ENCODE measurements around the gene DUSP22.

DUSP22 gene

DNA sequence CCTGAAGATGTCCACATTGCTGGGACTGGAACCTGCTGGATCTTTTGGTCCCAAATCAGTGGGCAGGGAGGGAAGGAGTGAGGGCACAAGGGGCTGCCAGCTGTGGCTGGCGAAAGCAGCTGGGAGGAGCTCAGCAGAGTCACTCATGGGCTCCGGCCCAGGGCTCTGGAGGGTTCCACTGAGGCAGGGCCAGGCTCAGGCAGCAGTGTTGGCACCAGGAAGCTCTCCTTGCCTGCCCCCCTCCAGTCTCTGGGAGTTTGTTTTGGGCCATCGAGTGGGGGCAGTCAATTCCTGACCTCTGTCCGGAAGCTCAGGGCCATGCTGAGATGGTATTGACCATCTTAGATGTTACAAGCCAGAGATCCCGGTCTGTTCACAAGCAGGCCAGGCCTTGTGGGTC lies 60.2 kb downstream of the DUSP22 start:
- ATAC-seq (no peak), DNase-seq (no peak)

DNA sequence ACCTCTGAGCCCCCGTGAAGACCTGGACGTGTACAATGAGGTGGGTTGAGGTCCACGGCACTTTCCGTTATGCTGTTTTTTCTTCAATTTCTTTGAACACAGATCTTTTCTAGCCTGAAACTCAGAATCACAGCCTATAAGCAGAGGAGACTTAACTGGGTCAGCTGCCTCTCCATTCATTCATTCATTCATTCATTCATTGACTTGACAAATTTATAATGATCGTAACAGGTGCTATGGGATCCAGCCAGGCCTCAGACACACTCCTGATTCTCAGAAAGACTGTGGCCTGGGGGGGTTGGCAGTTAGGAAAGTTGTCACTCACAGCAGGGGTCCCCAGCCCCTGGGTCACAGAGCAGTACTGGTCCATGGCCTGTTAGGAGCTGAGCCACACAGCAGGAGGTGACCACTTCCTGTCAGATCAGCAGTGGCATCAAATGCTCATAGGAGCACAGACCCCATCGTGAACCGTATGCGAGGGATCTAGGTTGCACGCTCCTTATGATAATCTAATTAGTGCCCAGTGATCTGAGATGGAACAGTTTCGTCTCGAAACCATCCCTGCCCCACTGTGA lies 60.7 kb downstream of the DUSP22 start:
- ATAC-seq = no peak
- DNase-seq = no peak

DNA sequence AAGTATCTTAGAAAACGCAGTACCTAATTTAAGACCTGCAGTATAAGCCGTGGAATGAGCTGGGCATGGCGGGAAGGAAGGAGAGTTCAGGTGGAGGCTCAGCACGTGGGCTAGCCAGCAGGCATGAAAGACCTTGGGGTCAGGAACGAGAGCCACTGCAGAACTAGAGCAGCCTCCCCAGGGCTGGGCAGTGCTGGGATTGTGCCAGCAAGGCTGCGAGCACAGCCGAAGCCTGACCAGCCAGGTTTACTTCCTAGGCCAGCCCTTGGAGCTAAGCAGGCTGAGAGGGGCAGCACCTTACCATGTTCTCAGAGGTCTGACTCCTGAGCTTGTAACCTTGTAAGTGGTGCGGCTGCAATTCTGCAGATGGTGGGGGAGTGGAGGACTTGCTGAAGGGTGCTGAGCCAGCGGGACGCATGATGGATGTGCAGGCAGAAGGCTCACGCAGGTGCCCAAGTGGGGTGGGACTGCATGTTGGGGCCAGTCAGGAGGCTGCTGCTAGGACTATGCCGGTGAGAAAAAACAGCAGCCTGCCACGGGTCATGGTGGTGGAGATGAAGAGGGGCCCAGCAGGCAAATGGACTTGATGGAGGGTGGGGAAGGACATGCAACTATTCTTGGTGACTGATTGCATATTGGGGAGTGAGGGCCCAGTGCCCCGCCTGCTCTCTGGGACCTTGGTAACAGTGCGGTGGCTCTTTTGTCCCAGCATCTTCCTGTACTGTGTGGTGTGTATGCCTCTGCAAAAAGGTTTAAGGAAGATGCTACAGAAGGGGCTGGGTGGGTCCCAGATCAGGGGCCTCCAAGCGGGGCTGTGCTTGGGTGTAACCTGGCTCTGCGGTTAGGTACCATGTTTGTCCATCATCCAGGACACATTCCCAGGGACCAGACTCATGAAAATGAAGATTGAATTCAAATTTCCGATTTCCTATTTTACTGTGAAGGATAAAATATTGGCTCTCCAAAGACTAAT lies 61.6 kb downstream of the DUSP22 start:
- no peak for ATAC-seq
- no peak for DNase-seq

DNA sequence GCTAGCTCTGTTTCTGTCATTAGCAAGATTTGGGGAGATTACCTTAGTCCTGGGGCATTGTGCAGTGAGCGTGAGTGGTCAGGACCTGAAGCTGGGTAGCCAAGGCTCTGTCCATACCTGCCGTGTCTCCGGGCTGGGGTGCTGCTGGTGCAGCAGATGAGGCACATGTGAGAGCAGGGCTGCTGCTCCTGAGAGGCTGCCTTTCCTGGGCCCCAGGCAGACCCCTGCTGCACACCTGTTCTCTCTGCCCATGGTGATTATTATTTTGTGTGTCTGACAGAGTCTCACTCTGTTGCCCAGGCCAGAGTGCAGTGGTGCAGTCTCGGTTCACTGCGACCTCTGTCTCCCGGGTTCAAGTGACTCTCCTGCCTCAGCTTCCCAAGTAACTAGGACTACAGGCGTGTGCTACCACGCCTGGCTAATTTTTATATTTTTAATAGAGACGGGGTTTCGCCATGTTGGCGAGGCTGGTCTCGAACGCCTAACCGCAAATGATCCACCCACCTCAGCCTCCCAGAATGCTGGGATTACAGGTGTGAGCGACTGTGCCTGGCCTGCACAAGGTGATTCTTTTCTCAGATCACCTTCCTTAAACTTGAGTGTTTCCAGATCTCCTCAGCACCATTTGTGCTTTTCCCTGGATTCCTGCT lies 62.5 kb downstream of the DUSP22 start:
- ATAC-seq = no peak
- DNase-seq = no peak

DNA sequence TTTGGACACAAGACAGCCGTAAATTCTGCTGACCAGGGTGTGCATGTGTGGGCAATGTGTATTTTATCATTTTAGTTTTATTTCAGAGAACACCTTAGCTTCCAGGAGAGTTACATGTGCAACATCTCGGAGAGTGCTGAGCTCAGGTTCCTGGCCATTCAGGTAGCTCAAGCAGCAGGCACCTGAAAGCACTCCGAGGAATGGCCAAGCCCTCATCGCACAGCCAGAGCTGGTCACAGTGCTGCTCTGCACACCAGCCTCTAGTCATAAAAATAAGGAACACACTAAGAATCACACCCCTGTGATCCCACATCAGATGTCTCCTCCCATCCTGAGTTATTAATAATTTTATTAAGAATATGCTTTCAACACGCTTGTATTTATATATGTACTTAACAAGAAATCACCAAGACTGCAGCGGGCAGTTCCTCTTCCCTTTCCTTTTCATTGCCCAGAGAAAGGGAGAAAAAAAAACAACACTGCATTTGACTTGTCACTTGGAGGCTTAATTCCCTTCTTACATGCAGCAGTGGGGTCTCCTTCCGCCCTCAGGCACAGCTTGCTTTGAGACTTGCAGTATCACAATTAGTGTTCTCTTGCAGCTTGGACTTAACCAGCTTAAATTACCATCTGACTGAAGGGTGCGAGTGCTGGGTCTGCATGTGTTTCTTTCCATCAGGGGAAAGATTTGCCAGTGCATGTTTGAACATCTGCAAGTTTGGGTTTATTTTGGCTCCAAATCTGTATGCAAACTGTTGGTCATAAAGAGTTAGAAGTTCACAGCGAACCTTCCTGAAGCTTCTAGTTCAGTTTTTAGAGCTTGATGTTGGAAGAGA lies 63.3 kb downstream of the DUSP22 start:
- ATAC-seq = no peak
- DNase-seq = no peak

DNA sequence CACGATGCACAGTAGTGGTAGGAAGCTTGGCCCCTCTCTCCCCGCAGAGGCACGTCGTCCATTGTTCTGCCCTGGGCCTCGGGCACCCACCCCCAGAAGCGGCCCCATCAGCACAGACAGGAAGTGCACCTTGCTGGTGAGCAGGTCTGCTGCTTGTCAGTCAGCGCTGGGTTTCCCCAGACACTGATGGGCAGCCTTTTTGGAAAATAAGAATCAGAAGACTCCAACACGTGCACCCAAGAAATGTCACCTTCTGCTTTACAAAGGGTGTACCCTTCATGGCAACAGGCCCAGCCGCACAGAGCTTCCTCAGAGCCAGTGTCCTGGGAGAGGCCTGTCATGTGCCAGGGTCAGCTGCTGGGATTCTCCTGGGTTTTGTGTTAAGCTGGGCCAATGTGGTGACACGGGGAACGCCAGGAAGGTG lies 64.6 kb downstream of the DUSP22 start:
- ATAC-seq (peak; percentile 72), DNase-seq (peak; percentile 57)

DNA sequence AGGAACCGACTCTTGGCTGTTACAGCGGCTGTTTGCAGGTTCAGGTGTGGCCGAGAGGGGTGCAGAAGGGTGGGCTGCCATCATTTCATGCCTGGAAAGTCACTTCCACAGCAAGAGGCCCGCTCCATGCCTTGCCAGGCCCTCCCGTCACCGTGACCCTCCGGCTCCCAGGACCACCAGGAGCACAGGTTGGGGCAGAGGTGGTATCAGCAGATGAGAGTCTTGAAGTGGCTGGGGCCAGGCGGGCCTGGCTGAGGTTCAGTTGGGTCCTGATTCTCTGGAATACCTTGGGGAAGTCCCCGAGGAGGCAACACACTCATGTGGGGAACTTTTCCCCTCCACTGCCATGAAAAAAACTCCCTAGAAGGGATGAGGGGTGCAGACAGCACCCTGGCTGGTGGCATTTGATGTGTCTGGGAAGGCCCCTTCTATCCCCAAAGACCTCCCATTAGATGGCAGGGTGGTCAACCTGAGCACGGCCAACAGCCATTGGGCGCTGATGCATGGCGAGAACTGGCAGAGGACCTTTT lies 65.0 kb downstream of the DUSP22 start:
- DNase-seq = no peak
- ATAC-seq = peak; percentile 3

DNA sequence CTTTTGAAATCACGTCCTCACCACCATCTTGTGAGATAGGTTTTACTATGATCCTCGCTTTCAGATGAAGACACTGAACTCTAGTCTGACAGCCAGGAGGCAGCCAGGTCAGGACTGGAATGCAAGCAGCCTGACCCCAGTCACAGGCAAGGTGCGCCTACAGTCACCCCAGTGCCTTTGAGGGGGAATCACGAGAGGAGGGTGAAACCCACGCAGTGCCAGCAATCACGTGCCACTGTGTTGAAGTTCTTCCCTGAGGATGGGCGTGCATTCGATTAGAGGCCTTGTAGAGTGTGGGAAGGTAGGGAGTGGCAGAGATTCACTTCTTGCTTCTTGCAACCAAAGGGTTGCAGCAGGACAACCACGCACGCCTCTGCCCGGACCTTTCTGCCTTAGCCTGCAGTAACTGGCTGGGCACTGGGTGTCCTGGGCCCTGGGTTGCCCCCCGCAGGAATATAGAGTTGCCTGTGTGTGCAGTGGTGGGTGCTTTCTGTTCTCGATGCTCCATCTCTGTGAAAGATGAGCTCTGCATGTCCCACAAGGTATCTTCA lies 65.6 kb downstream of the DUSP22 start:
- ATAC-seq (no peak), DNase-seq (no peak)

DNA sequence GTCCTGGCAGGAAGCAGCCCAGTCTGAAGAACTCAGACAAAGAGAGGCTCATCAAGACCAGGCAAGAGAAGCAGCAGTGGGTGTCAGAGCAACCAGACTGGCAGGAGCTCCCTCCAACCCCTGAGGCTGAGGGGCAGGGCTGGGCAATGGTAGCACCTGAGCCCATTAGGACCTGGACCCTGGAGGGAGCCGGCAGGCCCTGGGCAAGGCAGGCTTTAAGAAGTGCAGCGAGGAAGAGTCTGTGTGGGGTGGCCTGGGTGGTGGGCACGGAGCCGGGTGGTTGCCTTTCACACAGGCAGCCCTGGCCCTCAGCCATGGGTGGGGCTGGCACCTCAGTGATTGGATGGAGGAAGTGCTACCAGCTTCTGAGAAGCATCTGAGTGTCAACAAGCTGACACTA lies 66.1 kb downstream of the DUSP22 start:
- no peak for ATAC-seq
- no peak for DNase-seq

DNA sequence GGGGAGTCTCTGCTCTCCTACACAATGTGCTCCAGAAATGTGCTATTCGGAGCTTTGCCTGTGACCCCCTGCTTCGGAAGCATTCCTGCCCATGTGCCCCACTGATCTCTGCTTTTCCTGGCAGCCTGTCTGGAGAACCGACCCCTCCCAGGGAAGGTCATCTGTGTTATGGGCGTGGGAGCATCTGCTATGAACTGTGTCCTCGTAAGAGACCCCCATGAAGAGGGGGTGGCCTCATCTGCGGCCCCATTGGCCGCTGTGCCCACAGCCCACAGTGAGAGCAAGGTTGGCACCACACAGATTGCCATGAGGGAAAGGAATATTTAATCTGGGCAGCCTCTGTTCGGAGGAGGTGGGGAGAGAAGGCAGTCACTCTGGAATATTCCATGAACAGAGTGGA lies 66.6 kb downstream of the DUSP22 start:
- ATAC-seq = no peak
- no peak for DNase-seq

DNA sequence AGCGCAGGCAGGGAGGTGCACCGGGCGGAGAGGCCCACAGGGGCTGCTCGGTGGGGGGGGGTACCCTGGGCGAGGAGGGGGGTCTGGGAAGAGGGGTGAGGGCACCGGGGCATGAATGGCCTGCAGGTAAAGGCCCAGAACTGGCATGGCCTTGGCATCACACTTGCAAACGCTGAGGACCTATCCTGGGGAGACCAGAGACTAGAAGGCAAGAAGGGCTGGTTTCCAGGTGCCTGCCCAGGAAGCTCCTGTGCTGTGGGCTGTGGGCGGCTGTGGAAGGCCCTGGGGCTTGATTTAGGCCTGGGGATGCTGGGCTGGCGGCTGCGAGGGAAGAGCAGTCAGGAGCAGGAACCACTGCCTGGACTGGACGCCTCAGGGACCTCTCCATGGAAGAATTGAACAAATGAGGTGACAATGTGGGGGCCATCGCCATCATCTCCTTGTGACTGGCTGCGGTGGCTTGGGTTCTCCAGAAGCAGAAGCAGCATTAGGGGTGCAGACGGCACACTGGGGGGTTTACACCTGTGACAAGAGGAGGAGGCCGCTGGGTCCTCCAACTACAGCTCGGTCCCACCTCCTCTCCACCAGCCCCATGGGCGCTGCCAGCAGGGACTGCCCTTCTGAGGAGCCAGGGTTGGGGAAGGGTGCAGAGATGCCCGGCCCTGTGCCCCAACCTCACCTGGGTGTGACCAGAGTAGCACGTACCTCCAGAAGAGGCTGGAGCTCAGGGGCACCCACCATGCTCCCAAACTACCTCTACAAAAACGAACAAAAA lies 67.2 kb downstream of the DUSP22 start:
- DNase-seq (no peak), ATAC-seq (no peak)

DNA sequence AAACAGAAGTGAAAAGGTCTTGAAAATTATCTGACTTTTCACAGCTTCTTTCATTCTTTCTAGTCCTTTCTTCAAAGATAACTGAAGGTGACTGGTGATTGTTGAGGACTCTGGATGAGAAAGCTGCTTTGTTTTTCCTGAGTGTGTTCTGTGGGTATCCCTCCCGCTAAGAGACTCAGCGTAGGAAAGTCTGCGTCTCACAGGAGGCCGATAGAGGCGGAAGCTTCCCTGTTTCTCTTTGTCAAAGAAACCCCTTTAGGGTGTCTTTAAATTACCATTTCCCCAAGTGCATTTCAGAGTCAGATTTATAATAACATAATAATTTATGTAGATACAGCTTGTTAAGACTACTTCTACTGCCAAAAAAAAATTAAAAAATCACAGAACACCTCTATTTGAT lies 68.1 kb downstream of the DUSP22 start:
- no peak for DNase-seq
- ATAC-seq = no peak

DNA sequence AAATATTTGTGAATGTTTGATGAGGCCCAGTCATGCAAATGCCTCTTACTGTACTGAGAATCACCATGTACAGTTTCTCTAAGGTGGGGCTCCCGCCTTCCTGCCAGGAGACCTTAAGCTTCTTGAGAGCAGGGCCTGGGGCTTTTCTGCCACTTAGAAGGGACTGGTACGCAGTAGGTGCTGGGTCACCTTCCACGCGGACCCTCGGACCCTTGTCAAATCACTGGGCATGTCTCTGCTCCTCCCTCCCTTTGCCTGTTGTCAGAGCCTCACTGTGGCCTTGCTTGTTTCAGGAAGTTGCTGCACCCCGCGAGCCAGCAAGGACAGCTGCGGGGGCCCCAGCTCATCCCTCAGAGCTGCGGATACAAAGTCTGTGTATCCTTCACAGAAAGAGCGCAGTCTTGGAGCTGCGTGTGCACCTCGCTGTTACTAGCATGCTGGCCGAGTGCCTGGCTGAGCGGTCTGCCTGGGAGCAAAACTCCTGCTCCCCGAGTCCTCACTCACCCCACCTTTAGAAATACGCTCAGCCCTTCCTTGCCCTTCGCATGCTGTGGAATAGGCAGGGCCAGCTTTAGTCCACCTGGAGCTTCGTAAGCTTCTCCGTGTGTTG lies 68.6 kb downstream of the DUSP22 start:
- DNase-seq = no peak
- ATAC-seq = no peak

DNA sequence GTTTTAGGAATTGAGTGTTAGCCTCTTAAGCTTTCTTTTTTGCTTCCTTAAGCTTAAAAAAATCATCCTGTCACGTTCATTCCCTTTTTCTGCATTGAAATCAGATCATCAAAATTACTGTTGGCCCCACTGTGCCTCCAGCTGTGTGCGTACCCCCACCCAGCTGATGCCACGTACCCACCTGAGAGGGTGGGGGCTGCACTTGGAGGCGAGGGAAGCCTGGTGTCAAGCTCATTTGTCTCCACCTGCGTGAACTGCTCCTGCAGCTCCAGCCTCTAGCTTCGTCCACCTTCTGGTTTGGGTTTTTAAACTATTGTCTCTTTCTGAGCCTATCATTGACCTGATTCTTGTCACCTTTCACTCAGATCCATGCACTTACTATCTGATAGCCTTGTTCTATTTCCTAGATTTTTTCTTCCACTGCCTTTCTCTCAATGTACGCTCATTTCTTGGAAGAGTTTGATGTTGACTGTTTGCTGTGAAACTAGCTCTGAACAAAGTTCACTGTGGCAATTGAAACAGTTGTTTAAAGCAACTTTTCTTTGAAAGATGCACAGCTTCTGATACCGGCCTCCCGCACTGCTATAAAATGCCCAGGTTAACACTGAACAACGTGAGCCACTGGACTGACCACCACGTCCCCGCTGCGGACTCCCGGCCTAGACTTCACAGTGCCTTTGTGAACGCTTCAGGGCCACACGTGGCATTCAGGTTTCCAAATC lies 69.3 kb downstream of the DUSP22 start:
- ATAC-seq = no peak
- no peak for DNase-seq

DNA sequence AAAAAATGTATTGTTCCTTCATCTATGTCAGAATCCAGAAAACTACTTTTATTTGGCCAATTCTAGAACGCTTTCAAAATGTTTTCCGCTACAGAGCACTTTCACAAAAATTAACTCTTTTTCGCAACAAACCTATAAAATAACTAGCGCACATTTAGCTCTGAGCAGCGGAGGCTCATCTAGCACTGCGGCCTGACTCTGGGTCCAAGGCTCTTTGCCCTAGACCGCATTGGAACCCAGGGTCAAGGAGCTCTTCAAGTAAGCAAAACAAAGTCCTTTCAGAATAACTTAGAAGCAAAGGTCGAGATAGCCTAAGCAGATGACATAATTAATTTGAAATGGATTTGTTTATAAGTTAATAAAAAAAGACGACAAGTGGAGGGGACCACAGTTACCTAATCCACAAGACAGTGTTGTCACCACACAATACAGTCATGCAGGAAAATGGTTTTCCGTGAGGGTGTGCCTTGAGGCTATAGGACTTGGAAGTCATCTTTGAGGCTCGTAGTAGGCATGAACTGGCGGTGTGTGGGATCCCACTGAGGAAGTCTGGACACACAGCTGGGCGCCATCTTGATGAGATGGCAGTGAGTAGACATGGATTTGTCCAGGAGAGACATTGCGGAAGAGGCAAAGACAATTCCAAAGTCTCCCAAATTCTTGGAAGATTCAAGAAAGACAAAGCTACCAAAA lies 70.1 kb downstream of the DUSP22 start:
- ATAC-seq (no peak), DNase-seq (no peak)

DNA sequence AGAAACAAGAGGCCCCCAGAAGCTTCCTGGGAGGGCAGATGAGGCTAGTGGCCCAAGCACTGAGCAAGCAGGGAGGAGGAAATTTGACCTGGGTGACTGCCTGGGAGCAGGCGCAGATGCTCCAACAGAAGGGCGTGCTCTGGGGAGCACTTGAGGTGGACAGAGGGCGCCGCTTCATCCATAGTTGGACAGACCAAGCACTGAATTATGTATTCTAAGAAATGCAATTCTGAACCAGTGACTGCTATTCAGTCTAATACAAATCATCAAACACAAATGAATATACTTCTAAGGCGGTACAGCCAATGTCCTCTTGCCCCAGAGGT lies 70.6 kb downstream of the DUSP22 start:
- no peak for DNase-seq
- ATAC-seq = no peak

DNA sequence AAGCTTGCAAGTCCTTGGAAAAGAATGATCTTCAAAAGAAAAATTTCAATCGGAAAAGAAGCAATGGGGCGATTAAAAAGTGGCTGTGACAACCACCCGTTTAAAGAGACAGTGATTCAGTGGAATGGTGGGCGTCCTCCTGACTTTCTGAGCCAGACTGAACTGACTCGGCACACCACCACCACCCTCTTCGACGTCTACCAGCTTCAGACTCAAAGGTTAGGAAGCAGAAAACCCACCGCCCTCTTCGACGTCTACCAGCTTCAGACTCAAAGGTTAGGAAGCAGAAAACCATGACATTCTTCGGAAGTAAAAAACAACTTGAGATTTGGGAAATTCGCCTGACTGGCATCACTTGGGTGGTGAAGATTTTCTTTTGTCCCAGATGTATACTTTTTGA lies 71.0 kb downstream of the DUSP22 start:
- DNase-seq (no peak), ATAC-seq (no peak)

DNA sequence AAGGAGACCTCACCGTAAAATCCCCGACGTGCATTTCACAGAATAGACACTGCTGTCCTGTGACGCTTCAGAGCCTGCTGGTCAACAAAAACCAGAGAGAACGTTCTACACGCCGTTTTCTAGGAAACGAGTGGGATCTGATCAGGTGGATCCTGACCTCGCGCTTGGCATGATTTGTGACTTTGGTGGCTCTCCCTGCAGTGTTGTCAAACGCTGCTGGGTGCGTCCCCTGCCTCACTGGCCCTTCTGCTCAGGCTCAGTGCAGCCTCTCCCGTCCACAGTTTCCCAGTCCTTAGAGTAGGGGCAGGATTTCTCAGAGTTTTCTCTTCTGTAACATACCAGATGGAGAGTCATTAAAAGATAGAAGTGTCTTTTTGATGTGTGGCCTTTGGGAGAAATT lies 71.6 kb downstream of the DUSP22 start:
- DNase-seq (no peak), ATAC-seq (no peak)
